A549 (cell line): Measurements from ENCODE around the gene CDADC1. TPM values are rescaled to one million over a fixed set of nuclear protein-coding genes. Genes with fewer than 3 reads are reported as not detected.
"Not testable (repeated sequence)": the region's sequence is repeated elsewhere in the genome, so short reads cannot be mapped to it uniquely, and the experiment has no call there.

ENCODE experiments used
- ATAC-seq, 2 experiments: fragments of 200-7000 bp in 1 of 2; fragments of >200 bp in 1 of 2; cut with Nextera tagmentation in 1 of 2; cut with Tn5 transposase in 1 of 2; 3 replicates each; pipeline versions ENCODE4 v1.8.0 to v1.9.1; 2018 to 2020; ENCODE audit warnings: mild to moderate bottlenecking in 1 of 2, moderate library complexity in 1 of 2
- CTCF ChIA-PET: fragments of 300-600 bp; sonication (Branson Sonifier 250); formaldehyde crosslinking; extraction: SDS; loops from one replicate; lab custom pipeline; 2021; ENCODE audit warnings: antibody characterized with exemption, inconsistent platforms; lab: Yijun Ruan, JAX
- POLR2A ChIA-PET: fragments of 350-600 bp; formaldehyde crosslinking; extraction: SDS; loops from one replicate; lab custom pipeline; 2021; ENCODE audit warnings: antibody characterized with exemption, inconsistent platforms; lab: Yijun Ruan, JAX
- DNase-seq, 2 experiments: peaks; one replicate each; pipeline versions ENCODE4 v3.0.0 to v3.0.0-alpha.2; 2011 to 2016; ENCODE audit warnings: low read depth in 1 of 2, low spot score in 1 of 2
- FAIRE-seq: peaks from 2 replicates; lab custom pipeline; 2011; peaks lifted over from hg19 to GRCh38; lab: Jason Lieb, UNC
- H3K27ac ChIP-seq, 2 experiments: fragments of >200 bp; sonication (Bioruptor Twin); formaldehyde crosslinking; 3 replicates each; pipeline ENCODE4 v1.5.1; 2016 to 2017
- H3K4me1 ChIP-seq: fragments of >200 bp; sonication (Bioruptor Twin); formaldehyde crosslinking; 3 replicates; pipeline ENCODE4 v1.6.1; 2016
- H3K4me2 ChIP-seq: fragments of >200 bp; sonication (Bioruptor Twin); formaldehyde crosslinking; 3 replicates; pipeline ENCODE4 v1.6.1; 2016
- H3K4me3 ChIP-seq: fragments of >200 bp; sonication (Bioruptor Twin); formaldehyde crosslinking; 3 replicates; pipeline ENCODE4 v1.5.1; 2016
- H3K9me3 ChIP-seq: fragments of >200 bp; sonication (Bioruptor Twin); formaldehyde crosslinking; 3 replicates; pipeline ENCODE4 v1.6.1; 2016
- BHLHE40 ChIP-seq: IDR thresholded peaks from 2 replicates; pipeline ENCODE4 v1.6.1; 2012; ENCODE audit warnings: low read depth, low read length, inconsistent platforms
- CBX2 ChIP-seq: fragments of 200-600 bp; sonication (generic); IDR thresholded peaks from 2 replicates; pipeline ENCODE4 v1.6.1; 2016; ENCODE audit warnings: low read depth, mild to moderate bottlenecking, borderline replicate concordance
- EHF ChIP-seq: fragments of 250-450 bp; sonication (Bioruptor Pico); IDR thresholded peaks from 2 replicates; pipeline ENCODE4 v1.5.0; 2020; ENCODE audit warnings: mild to moderate bottlenecking
- GATA3 ChIP-seq: IDR thresholded peaks from 2 replicates; pipeline ENCODE4 v1.6.1; 2012; ENCODE audit warnings: borderline replicate concordance
- HDAC2 ChIP-seq: fragments of 200-600 bp; sonication (generic); IDR thresholded peaks from 2 replicates; pipeline ENCODE4 v1.6.1; 2016
- HOXA7 ChIP-seq: fragments of 250-450 bp; sonication (Bioruptor Pico); IDR thresholded peaks from 2 replicates; pipeline ENCODE4 v1.5.0; 2020; ENCODE audit warnings: mild to moderate bottlenecking, moderate library complexity
- HOXB5 ChIP-seq: fragments of 250-450 bp; sonication (Bioruptor Pico); IDR thresholded peaks from 2 replicates; pipeline ENCODE4 v1.5.0; 2020; ENCODE audit warnings: mild to moderate bottlenecking, moderate library complexity
- KDM1A ChIP-seq: fragments of 200-600 bp; sonication (generic); IDR thresholded peaks from 2 replicates; pipeline ENCODE4 v1.6.1; 2016; ENCODE audit warnings: low read depth, mild to moderate bottlenecking
- MAZ ChIP-seq: fragments of 150-350 bp; IDR thresholded peaks from 2 replicates; pipeline ENCODE4 v1.6.1; 2014; ENCODE audit warnings: antibody characterized with exemption, low read depth, low read length, borderline replicate concordance
- NFE2L2 ChIP-seq: fragments of 150-350 bp; conservative IDR thresholded peaks from 2 replicates; pipeline ENCODE4 v1.6.1; 2014; ENCODE audit warnings: low read length
- NPAS2 ChIP-seq: fragments of 250-450 bp; sonication (Bioruptor Pico); IDR thresholded peaks from 2 replicates; pipeline ENCODE4 v1.8.0; 2022; ENCODE audit warnings: mild to moderate bottlenecking, moderate library complexity, borderline replicate concordance
- NR3C1 ChIP-seq: fragments of >200 bp; sonication (Bioruptor Twin); formaldehyde crosslinking; IDR thresholded peaks from 3 replicates; pipeline ENCODE4 v1.6.1; 2017
- POLR2A ChIP-seq: IDR thresholded peaks from 2 replicates; pipeline ENCODE4 v1.6.1; 2012; ENCODE audit warnings: mild to moderate bottlenecking, low read length
- RARB ChIP-seq: fragments of 250-450 bp; sonication (Bioruptor Pico); IDR thresholded peaks from 2 replicates; pipeline ENCODE4 v1.8.0; 2021; ENCODE audit warnings: mild to moderate bottlenecking, moderate library complexity
- RFX5 ChIP-seq: fragments of 450-650 bp; IDR thresholded peaks from 2 replicates; pipeline ENCODE4 v1.7.1; 2014; ENCODE audit warnings: antibody characterized with exemption, mild to moderate bottlenecking, moderate library complexity
- SREBF2 ChIP-seq: fragments of 450-650 bp; IDR thresholded peaks from 2 replicates; pipeline ENCODE4 v1.6.1; 2014; ENCODE audit warnings: mild to moderate bottlenecking, moderate library complexity
- TP53 ChIP-seq: fragments of 250-450 bp; sonication (Bioruptor Pico); IDR thresholded peaks from 2 replicates; pipeline ENCODE4 v1.5.0; 2021; ENCODE audit warnings: mild to moderate bottlenecking, moderate library complexity
- ZC3H11A ChIP-seq: fragments of 450-650 bp; IDR thresholded peaks from 2 replicates; pipeline ENCODE4 v1.6.1; 2014; ENCODE audit warnings: antibody characterized with exemption, mild to moderate bottlenecking
- ZFP36 ChIP-seq: fragments of 450-650 bp; IDR thresholded peaks from 2 replicates; pipeline ENCODE4 v1.6.1; 2014; ENCODE audit warnings: borderline replicate concordance; ENCODE audit not compliant: partially characterized antibody
- WGBS: methylation state at CpG from one replicate; pipeline ENCODE4 v1.1.6; 2017; ENCODE audit errors: missing lambda C conversion rate; 5-methylcytosine and 5-hydroxymethylcytosine counted together
- polyA plus RNA-seq, 4 experiments: library from polyadenylated mRNA; depleted of rRNA in 3 of 4; stranded (reverse); fragments of >200 nt; fragmentation: RNase III in 1 of 4; extraction: RNeasy Plus Mini Kit Qiagen cat#74134 plus additional on column Dnase treatment in 1 of 4; gene quantifications; 2 replicates in 3 of 4; 3 replicates in 1 of 4; pipeline ENCODE4 v1.2.3, GENCODE V29; 2011 to 2017
- TF ChIP-seq, protein P1 (sequence below): fragments of 450-650 bp; IDR thresholded peaks from 2 replicates; pipeline ENCODE4 v1.6.1; 2014; ENCODE audit warnings: antibody characterized with exemption
- TF ChIP-seq, protein P2 (sequence below): fragments of >200 bp; sonication (Bioruptor Twin); formaldehyde crosslinking; IDR thresholded peaks from 3 replicates; pipeline ENCODE4 v1.6.1; 2016
- TF ChIP-seq, protein P3 (sequence below): fragments of >200 bp; sonication (Bioruptor Twin); formaldehyde crosslinking; IDR thresholded peaks from 3 replicates; pipeline ENCODE4 v1.5.1; 2016

Gene CDADC1
- polyA plus RNA-seq, 2 of the 4 experiments (the other 2 are of a cell fraction) = 4.3 to 9.6 TPM

DNA sequence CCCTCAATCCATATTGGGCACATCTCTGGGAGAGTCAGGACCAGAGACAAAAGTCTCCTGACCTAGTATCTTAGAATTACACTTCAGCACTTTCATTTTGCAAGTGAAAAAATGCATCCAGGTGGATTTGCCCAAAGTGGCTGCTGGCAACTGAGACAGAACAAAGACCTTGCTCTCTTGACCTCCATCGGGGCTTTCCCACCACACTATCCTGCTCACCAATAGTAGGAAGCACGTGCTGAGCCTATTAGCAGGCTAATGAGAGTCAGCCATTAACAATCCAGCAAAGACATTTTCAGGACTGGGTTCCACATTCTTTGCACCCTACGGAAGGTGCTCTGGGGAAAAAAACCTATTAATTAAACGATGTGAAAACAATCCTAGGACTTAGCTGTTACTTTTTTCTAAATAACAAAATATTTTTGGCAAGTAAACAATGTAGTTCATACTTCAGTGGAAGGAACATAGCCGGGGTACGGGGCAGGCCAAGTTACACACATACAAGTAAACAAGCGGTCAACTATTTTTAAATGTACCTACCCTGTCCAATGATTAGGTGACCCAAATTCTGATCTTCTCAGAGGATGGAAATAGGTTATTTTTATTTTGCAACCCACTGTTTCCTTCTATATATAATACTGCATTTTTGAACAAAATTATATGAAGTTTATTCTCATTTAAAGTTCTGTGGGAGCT, 78.6 kb downstream of the CDADC1 start:
- H3K4me3 ChIP-seq = no peak overlapping the region
- ChIA-PET POLR2A (no interaction called here), CTCF (no interaction called here)
- H3K4me1 ChIP-seq = no peaks in the 10 kb centered on the region
- WGBS = 64% methylated on average over 7 of the region's 7 CpGs
- H3K4me2 ChIP-seq = no peak overlapping the region
- no peak for DNase-seq
- ATAC-seq = no peak
- no peak overlapping the region for H3K27ac ChIP-seq
- no peak for TF ChIP-seq RARB (CRISPR knock-in tag)
- TF ChIP-seq POLR2A = no peak
- TF ChIP-seq EHF (CRISPR knock-in tag) = no peak
- TF ChIP-seq RFX5 = no peak
- TF ChIP-seq BHLHE40 = no peak
- no peak for TF ChIP-seq SREBF2
- no peak for TF ChIP-seq ZC3H11A
- no peak for TF ChIP-seq NPAS2 (CRISPR knock-in tag)
- TF ChIP-seq KDM1A = no peak
- TF ChIP-seq NR3C1 = no peak
- no peak for TF ChIP-seq ZFP36
- TF ChIP-seq GATA3 = no peak
- TF ChIP-seq HOXB5 (CRISPR knock-in tag) = no peak
- no peak for TF ChIP-seq MAZ
- TF ChIP-seq CBX2 = no peak
- no peak for TF ChIP-seq HOXA7
- TF ChIP-seq, protein P1, sequence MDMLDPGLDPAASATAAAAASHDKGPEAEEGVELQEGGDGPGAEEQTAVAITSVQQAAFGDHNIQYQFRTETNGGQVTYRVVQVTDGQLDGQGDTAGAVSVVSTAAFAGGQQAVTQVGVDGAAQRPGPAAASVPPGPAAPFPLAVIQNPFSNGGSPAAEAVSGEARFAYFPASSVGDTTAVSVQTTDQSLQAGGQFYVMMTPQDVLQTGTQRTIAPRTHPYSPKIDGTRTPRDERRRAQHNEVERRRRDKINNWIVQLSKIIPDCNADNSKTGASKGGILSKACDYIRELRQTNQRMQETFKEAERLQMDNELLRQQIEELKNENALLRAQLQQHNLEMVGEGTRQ = no peak
- no peak for TF ChIP-seq TP53 (CRISPR knock-in tag)
- TF ChIP-seq, protein P2, sequence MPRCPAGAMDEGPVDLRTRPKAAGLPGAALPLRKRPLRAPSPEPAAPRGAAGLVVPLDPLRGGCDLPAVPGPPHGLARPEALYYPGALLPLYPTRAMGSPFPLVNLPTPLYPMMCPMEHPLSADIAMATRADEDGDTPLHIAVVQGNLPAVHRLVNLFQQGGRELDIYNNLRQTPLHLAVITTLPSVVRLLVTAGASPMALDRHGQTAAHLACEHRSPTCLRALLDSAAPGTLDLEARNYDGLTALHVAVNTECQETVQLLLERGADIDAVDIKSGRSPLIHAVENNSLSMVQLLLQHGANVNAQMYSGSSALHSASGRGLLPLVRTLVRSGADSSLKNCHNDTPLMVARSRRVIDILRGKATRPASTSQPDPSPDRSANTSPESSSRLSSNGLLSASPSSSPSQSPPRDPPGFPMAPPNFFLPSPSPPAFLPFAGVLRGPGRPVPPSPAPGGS = no peak
- FAIRE-seq = no peak
- no peaks in the 10 kb centered on the region for H3K9me3 ChIP-seq

DNA sequence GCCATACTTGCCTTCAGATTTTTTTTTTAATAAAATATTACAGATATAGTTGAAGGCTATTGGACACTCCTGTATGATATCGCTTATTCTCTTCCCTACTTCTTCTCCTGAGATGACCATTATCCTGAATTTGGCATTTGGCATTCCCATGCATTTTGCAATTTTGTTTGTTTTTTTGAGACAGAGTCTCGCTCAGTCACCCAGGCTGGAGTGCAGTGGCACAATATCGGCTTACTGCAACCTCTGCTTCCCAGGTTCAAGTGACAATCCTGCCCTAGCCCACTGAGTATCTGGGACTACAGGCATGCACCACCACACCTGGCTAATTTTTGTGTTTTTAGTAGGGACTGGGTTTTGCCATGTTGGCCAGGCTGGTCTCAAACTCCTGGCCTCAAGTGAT, 79.4 kb downstream of the CDADC1 start:
- ATAC-seq, CTCF ChIA-PET, FAIRE-seq: not testable (repeated sequence)

DNA sequence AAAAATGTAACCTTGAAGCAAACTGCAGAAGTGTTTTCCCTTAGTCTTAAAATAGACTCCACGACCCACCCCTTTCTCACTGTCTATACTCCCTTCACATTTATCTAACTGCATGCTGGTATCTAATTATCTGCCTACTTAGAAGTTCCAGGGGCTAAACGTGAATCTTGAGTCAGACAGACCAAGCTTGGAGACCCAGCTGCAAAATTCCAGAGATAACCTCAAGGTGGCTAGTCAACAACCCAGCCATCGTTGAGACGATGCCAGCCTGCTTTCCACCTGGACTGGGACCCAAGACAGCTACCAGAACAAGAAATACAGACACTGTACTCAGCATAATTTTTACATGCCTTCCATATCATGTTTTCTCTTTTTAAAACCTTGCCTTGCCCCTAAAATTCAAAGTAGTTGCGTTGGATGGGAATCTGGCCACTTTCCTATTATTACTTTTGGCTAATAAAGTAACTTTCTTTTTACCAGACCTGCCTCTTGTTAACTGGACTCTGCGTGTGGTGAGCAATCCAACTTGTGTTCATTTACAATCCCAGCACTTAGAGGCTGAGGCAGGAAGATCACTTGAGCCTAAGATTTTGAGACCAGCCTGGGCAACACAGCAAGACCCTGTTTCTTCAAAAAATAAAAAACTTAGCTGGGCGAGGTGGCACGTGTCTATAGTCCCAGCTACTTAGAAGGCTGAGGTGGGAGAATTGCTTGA, 82.3 kb downstream of the CDADC1 start:
- no peak overlapping the region for H3K4me3 ChIP-seq
- FAIRE-seq (no peak), DNase-seq (no peak), ATAC-seq (no peak)
- H3K9me3 ChIP-seq = no peaks in the 10 kb centered on the region
- CTCF ChIA-PET = no interaction called here
- H3K4me1 ChIP-seq = no peaks in the 10 kb centered on the region
- 86% methylated on average over 8 of the region's 8 CpGs for WGBS
- H3K4me2 ChIP-seq = no peak overlapping the region
- no peak overlapping the region for H3K27ac ChIP-seq
- TF ChIP-seq CBX2 (no peak), NFE2L2 (no peak), GATA3 (no peak), HDAC2 (no peak), NPAS2 (CRISPR knock-in tag) (no peak)
- TF ChIP-seq, protein P1 = no peak
- TF ChIP-seq, protein P3, sequence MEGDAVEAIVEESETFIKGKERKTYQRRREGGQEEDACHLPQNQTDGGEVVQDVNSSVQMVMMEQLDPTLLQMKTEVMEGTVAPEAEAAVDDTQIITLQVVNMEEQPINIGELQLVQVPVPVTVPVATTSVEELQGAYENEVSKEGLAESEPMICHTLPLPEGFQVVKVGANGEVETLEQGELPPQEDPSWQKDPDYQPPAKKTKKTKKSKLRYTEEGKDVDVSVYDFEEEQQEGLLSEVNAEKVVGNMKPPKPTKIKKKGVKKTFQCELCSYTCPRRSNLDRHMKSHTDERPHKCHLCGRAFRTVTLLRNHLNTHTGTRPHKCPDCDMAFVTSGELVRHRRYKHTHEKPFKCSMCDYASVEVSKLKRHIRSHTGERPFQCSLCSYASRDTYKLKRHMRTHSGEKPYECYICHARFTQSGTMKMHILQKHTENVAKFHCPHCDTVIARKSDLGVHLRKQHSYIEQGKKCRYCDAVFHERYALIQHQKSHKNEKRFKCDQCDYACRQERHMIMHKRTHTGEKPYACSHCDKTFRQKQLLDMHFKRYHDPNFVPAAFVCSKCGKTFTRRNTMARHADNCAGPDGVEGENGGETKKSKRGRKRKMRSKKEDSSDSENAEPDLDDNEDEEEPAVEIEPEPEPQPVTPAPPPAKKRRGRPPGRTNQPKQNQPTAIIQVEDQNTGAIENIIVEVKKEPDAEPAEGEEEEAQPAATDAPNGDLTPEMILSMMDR = no peak
- POLR2A ChIA-PET = no interaction called here

More for the DNA sequence above, 79.4 kb downstream of the CDADC1 start:
- H3K4me1 ChIP-seq, H3K4me2 ChIP-seq, POLR2A ChIA-PET, H3K9me3 ChIP-seq, DNase-seq, H3K4me3 ChIP-seq, H3K27ac ChIP-seq: not testable (repeated sequence)
- WGBS = 86% methylated on average over 3 of the region's 3 CpGs
